A673 (cell line): ENCODE measurements around the gene GGT5.
"Not testable (repeated sequence)": the region's sequence is repeated elsewhere in the genome, so short reads cannot be mapped to it uniquely, and the experiment has no call there.

Experiments used
- EZH2 ChIP-seq: fragments of 200-600 bp; sonication (generic); IDR thresholded peaks from 2 replicates; pipeline ENCODE4 v1.6.1; 2017; ENCODE audit warnings: borderline replicate concordance, low read depth, mild to moderate bottlenecking, mixed read lengths, antibody characterized with exemption, low read length; ENCODE audit not compliant: poor library complexity, severe bottlenecking
- TF ChIP-seq, protein P1 (sequence below): fragments of 300-800, 200-600 bp; sonication (generic); conservative IDR thresholded peaks from 2 replicates; pipeline ENCODE4 v1.5.1; 2017; ENCODE audit warnings: low read depth, mild to moderate bottlenecking, antibody characterized with exemption, low read length, moderate library complexity, mixed read lengths

- not testable (repeated sequence) for TF ChIP-seq EZH2
- TF ChIP-seq, protein P1, sequence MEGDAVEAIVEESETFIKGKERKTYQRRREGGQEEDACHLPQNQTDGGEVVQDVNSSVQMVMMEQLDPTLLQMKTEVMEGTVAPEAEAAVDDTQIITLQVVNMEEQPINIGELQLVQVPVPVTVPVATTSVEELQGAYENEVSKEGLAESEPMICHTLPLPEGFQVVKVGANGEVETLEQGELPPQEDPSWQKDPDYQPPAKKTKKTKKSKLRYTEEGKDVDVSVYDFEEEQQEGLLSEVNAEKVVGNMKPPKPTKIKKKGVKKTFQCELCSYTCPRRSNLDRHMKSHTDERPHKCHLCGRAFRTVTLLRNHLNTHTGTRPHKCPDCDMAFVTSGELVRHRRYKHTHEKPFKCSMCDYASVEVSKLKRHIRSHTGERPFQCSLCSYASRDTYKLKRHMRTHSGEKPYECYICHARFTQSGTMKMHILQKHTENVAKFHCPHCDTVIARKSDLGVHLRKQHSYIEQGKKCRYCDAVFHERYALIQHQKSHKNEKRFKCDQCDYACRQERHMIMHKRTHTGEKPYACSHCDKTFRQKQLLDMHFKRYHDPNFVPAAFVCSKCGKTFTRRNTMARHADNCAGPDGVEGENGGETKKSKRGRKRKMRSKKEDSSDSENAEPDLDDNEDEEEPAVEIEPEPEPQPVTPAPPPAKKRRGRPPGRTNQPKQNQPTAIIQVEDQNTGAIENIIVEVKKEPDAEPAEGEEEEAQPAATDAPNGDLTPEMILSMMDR = not testable (repeated sequence)
Observed at GRCh38 chr22:24273906-24274305, 29.0 kb upstream of the GGT5 start.
